Heart right ventricle (tissue), 16 donors: ENCODE measurements around the gene STK38L. TPM values are rescaled to one million over a fixed set of nuclear protein-coding genes. Genes with fewer than 3 reads are reported as not detected.

Experiments
- ATAC-seq, 8 donors: fragments of 200-7000 bp; cut with Tn5 transposase; one replicate each; pipeline ENCODE4 v1.9.1; 2020; ENCODE audit warnings: mild to moderate bottlenecking in 8 of 8, moderate library complexity in 8 of 8, moderate number of reproducible peaks in 1 of 8
- DNase-seq, 2 donors: peaks; one replicate each; pipeline ENCODE4 v3.0.0-alpha.2; 2020
- H3K27ac ChIP-seq, 10 donors: fragments of 200-600 bp; sonication (generic) in 2 of 10; one replicate each; pipeline versions ENCODE4 v1.5.0 to v1.8.0; 2020 to 2022; ENCODE audit warnings: mild to moderate bottlenecking in 3 of 10
- H3K27me3 ChIP-seq, 7 donors: fragments of 200-600 bp; one replicate each; pipeline ENCODE4 v1.8.0; 2021 to 2022; ENCODE audit warnings: mild to moderate bottlenecking in 2 of 7
- H3K36me3 ChIP-seq, 9 donors: fragments of 200-600 bp; sonication (generic) in 1 of 9; one replicate each; pipeline versions ENCODE4 v1.5.0 to v1.8.0; 2020 to 2022; ENCODE audit warnings: mild to moderate bottlenecking in 2 of 9
- H3K4me1 ChIP-seq, 9 donors: fragments of 200-600 bp; sonication (generic) in 1 of 9; one replicate each; pipeline versions ENCODE4 v1.5.0 to v1.8.0; 2020 to 2022; ENCODE audit warnings: mild to moderate bottlenecking in 4 of 9
- H3K4me3 ChIP-seq, 10 donors: fragments of 200-600 bp; sonication (generic) in 2 of 10; one replicate each; pipeline versions ENCODE4 v1.5.0 to v1.8.0; 2020 to 2022; ENCODE audit warnings: mild to moderate bottlenecking in 7 of 10, moderate library complexity in 2 of 10
- H3K9me3 ChIP-seq, 11 donors: fragments of 200-600 bp in 10 of 11; sonication (generic) in 2 of 11; one replicate each; pipeline versions ENCODE4 v1.5.0 to v1.8.0; 2013 to 2022; ENCODE audit warnings: mild to moderate bottlenecking in 2 of 11, control low read depth in 1 of 11, moderate library complexity in 1 of 11
- CTCF ChIP-seq, 9 donors: fragments of 200-600 bp; sonication (generic) in 2 of 9; IDR thresholded peaks; one replicate each; pipeline versions ENCODE4 v1.5.0 to v1.8.0; 2021 to 2022; ENCODE audit warnings: antibody characterized with exemption in 9 of 9, mild to moderate bottlenecking in 5 of 9, moderate library complexity in 1 of 9
- WGBS, 2 donors: extraction: QIAGEN DNeasy Blood & Tissue Kit; methylation state at CpG; one replicate each; pipeline ENCODE4 v1.1.7; 2013; ENCODE audit warnings: inconsistent platforms in 1 of 2; 5-methylcytosine and 5-hydroxymethylcytosine counted together
- intact Hi-C, 10 donors: fragments of 100-400 bp; cut with DNase I; formaldehyde crosslinking; loops; one replicate each; pipeline versions ENCODE4 v1.11.1 to v1.14.2; 2022
- polyA plus RNA-seq, 2 donors: library from polyadenylated mRNA; stranded (reverse); fragments of 200-250 nt; gene quantifications; one replicate each; pipeline ENCODE4 v1.2.3, GENCODE V29; 2013
- total RNA-seq, 10 donors: library from RNA; stranded (reverse); fragmentation: NEBNext Ultra II Directional in 3 of 10; extraction: Animal tissue kit (Norgen Biotek cat#: 25700) in 3 of 10; gene quantifications; one replicate each; pipeline versions ENCODE4 v1.2.1 to v1.2.4, GENCODE V29; 2021 to 2023
- donor health status: Arrhythmogenic right ventricular cardiomyopathy.
- donor health status: ischemic (EF 13 %, LVEDD 7.1; RV severe dilation, severe dysfunction).
- donor health status: healthy with polysubstance abuse.
- donor health status: DM: no; HTN: yes; CAD: no.
- donor health status: DM: no; HTN: no; CAD: no.
- donor health status: ischemic (EF 25% LVEDD 6.9; RV normal size, moderate dysfunction).
- donor health status: ischemic (EF 25% LVEDD 5.7; RV mildly dilated, moderate dysfunction).
- donor health status: healthy.
- donor health status: DM: yes; HTN: yes; CAD: no.
- donor health status: Ischemic cardiomyopathy.
- donor health status: ischemic (EF 35%, LVEDD 5.7; RV mildly dilated, moderate dysfunction).
- donor health status: nonischemic (EF 11% LVEDD 7.7; RV severe dilation, severe dysfunction).
- donor health status: DM: yes; HTN: yes; CAD: no.
- donor health status: PGD.
- donor health status: ischemic (EF 29% LVEDD 5.4; RV normal size, mild dysfunction).
- donor health status: nonischemic (EF 23%, LVEDD 6.1; RV moderate dilation, normal function).

The STK38L gene
- total and polyA plus RNA-seq, 12 donors: 9.5 to 165 (median 82.5) TPM

- H3K27me3 ChIP-seq: no peaks in the 10 kb centered on the region
- intact Hi-C loops: no loop called here
- no peak overlapping the region for H3K27ac ChIP-seq
- H3K4me3 ChIP-seq: no peak overlapping the region
- H3K4me1 ChIP-seq: no peaks in the 10 kb centered on the region
- DNase-seq (no peak), ATAC-seq (no peak)
- H3K9me3 ChIP-seq: peaks cover 0 to 21% (median 0%) of the 10 kb centered on the region in 11 donors
- TF ChIP-seq CTCF (IDR thresholded peaks at IDR 0.05): no peak
- WGBS, 2 donors: 84 to 85% methylated on average over 2 of the region's 2 CpGs
- no peaks in the 10 kb centered on the region for H3K36me3 ChIP-seq
Measured at GRCh38 chr12:27208414-27208750, 35.7 kb upstream of the STK38L start.

GRCh38 chr12:27209257-27209910 is 34.7 kb upstream of the STK38L start:
- Histone ChIP-seq H3K27me3 (no peaks in the 10 kb centered on the region), H3K4me3 (no peak overlapping the region), H3K9me3 (peaks cover 0 to 21% (median 0%) of the 10 kb centered on the region in 11 donors), H3K27ac (no peak overlapping the region), H3K4me1 (no peaks in the 10 kb centered on the region), H3K36me3 (no peaks in the 10 kb centered on the region)
- intact Hi-C loops: no loop called here
- ATAC-seq: no peak
- no peak for DNase-seq
- TF ChIP-seq CTCF (IDR thresholded peaks at IDR 0.05): no peak

GRCh38 chr12:27210187-27210586 is 33.9 kb upstream of the STK38L start:
- WGBS, 2 donors: 95 to 97% methylated on average over 2 of the region's 2 CpGs
- no peaks in the 10 kb centered on the region for H3K4me1 ChIP-seq
- H3K9me3 ChIP-seq: peaks cover 0 to 21% (median 0%) of the 10 kb centered on the region in 11 donors
- DNase-seq: no peak
- H3K4me3 ChIP-seq: no peak overlapping the region
- no peak for ATAC-seq
- no peak for TF ChIP-seq CTCF (IDR thresholded peaks at IDR 0.05)
- H3K36me3 ChIP-seq: no peaks in the 10 kb centered on the region
- no peaks in the 10 kb centered on the region for H3K27me3 ChIP-seq
- no peak overlapping the region for H3K27ac ChIP-seq
- intact Hi-C loops: no loop called here

GRCh38 chr12:27212861-27213260 is 31.2 kb upstream of the STK38L start:
- Histone ChIP-seq H3K4me3 (no peak overlapping the region), H3K27ac (no peak overlapping the region), H3K36me3 (no peaks in the 10 kb centered on the region), H3K9me3 (peaks cover 0 to 21% (median 0%) of the 10 kb centered on the region in 11 donors), H3K27me3 (no peaks in the 10 kb centered on the region), H3K4me1 (no peaks in the 10 kb centered on the region)
- intact Hi-C loops: no loop called here
- no peak for TF ChIP-seq CTCF (IDR thresholded peaks at IDR 0.05)
- DNase-seq (no peak), ATAC-seq (no peak)
- WGBS, 2 donors: 93 to 99% methylated on average over 1 of the region's 1 CpG
